ENCODE data around the gene MRE11.

Gene MRE11

DNA sequence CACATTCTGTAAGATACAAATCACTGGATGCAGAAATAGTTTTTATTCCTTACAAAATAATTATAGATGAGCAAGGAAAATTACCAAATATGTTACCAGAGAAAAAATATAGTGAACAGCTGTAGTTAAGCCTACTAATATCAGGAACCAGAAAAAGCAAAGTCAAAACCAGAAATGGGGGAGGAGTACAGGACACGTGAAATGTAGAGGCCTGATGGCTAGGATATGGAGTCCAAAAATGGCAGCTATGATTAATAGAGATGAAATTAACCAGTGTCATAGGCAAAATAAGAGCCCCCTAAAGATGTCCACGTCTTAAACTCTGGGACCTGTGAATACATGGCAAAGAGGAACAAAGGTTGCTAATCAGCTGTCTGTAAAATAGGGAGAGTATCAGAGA, 34.1 kb downstream of the MRE11 start:
- H3K4me3 Mint-ChIP-seq = no peak overlapping the region
- H3K27ac Mint-ChIP-seq = no peak overlapping the region
- H3K4me1 Mint-ChIP-seq = no peaks in the 10 kb centered on the region
- H3K9me3 Mint-ChIP-seq = no peaks in the 10 kb centered on the region
- no peak for ATAC-seq
- peaks cover 79% of the 10 kb centered on the region for H3K36me3 Mint-ChIP-seq
- H3K27me3 Mint-ChIP-seq = no peaks in the 10 kb centered on the region

DNA sequence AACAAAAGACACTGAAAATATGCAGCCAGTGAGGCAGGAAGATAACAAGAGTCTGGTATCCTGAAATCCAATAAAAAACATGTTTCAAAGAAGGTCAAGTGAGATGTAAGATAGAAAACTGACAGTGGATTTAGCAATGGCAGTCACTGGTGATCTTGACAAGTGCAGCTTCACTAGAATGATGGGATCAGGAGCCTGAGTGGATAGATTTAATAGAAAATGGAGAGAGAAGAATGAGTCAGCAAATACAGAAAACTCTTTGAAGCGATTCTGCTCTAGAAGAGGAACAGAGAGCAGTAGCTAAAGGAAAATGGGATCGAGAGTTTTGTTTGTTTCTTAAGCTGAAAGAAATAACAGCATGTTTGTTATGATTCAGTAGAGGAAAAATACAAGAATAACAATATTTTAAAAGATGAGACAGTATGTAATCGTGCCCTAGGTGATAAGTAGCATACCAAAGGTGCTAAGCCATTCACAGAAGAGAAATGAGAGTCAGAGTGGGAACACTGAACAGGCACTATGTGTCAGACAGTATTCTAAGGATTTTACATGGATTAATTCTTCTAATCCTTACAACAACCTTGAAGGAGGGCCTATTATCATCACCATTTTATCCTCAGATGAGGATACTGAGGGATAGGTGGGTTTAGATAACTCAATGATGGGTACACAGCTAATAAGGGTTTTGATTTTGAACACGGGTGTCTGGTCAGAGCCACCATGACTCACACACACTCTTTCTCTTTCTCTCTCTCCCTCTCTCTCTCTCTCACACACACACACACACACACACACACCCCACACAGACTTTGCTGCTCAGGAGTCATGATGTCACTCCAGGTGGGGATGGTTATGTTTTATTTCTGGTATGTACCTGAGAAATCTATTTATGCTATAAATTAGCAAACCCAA, 36.3 kb downstream of the MRE11 start:
- Mint-ChIP-seq H3K27me3 (no peaks in the 10 kb centered on the region), H3K4me1 (no peaks in the 10 kb centered on the region), H3K9me3 (no peaks in the 10 kb centered on the region), H3K36me3 (peaks cover 74% of the 10 kb centered on the region), H3K4me3 (no peak overlapping the region), H3K27ac (peak overlapping the region; percentile 9)
- no peak for ATAC-seq

DNA sequence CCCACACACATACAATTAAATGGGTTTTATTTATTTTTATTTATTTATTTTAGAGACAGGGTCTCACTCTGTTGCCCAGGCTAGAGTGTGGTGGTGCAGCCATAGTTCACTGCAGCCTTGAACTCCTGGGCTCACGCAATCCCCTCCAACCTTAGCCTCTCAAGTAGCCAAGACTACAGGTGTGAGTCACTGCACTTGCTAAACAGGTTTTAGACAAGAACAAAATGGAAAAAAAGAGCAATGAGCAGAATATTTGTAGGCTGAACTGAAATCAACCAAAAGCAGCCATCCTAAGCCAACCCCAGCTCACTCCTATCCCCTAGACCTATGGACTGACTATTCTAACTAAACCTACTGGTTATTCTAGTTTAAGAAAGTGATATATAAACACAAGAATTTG, 37.8 kb downstream of the MRE11 start:
- Mint-ChIP-seq H3K9me3 (no peaks in the 10 kb centered on the region), H3K27me3 (no peaks in the 10 kb centered on the region), H3K4me3 (no peak overlapping the region), H3K27ac (no peak overlapping the region), H3K36me3 (peaks cover 59% of the 10 kb centered on the region), H3K4me1 (no peaks in the 10 kb centered on the region)
- ATAC-seq = no peak

DNA sequence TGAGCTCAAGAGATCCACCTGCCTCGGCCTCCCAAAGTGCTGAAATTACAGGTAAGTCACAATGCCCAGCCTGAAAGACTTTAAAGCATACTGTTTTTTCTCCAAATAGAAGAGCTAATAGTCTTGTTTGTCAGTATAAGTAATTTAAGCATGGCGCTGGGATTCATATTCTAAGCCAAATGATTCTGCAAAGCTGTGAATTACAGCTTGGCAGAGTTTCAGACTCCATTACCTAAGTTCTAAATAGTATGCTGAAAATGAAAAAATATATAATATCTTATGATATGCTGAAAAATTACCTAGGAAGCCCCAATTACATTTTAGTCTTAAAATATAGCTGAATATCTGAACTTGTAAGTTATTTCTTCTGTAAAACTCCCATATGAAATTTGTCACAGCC, 39.3 kb downstream of the MRE11 start:
- Mint-ChIP-seq H3K9me3 (no peaks in the 10 kb centered on the region), H3K4me3 (no peak overlapping the region), H3K27ac (no peak overlapping the region), H3K4me1 (no peaks in the 10 kb centered on the region), H3K36me3 (peaks cover 51% of the 10 kb centered on the region), H3K27me3 (no peaks in the 10 kb centered on the region)
- ATAC-seq = no peak

DNA sequence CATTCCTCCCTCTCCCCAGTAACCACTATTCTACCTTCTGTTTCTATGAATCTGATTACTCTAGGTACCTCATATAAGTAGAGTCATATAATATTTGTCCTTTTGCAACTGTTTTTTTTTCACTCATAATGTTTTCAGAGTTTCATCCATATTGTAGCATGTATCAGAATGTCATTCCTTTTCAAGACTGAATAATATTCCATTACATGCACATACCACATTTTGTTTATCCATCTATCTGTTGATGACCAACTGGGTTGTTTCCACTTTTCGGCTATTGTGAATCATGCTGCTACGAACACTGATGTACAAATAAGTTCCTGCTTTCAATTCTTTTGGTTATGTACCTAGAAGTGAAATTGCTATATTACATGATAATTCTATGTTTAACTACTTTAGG, 40.7 kb downstream of the MRE11 start:
- Mint-ChIP-seq H3K4me3 (no peak overlapping the region), H3K27ac (no peak overlapping the region), H3K4me1 (no peaks in the 10 kb centered on the region), H3K9me3 (no peaks in the 10 kb centered on the region), H3K27me3 (no peaks in the 10 kb centered on the region), H3K36me3 (peaks cover 45% of the 10 kb centered on the region)
- no peak for ATAC-seq

DNA sequence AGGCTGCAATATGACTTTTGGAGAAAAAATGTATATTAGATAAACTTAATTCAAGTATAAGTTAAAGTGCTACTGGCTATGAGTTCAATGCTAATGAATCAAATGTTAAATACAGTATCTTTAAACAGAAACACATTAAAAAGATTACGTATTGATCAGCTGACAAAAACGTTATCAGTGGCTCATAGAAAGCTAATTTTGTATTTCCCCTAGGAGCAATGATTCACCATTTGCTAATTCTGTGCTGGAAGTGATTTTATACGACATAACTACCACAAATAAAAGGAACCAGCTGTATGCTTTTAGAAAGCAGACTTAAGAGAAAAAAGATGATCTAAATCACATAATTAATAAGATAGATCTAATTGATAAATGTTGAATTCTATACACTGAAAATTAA, 43.6 kb downstream of the MRE11 start:
- Mint-ChIP-seq H3K4me3 (no peak overlapping the region), H3K27me3 (no peaks in the 10 kb centered on the region), H3K4me1 (no peaks in the 10 kb centered on the region), H3K36me3 (peaks cover 41% of the 10 kb centered on the region), H3K27ac (no peak overlapping the region), H3K9me3 (no peaks in the 10 kb centered on the region)
- no peak for ATAC-seq

DNA sequence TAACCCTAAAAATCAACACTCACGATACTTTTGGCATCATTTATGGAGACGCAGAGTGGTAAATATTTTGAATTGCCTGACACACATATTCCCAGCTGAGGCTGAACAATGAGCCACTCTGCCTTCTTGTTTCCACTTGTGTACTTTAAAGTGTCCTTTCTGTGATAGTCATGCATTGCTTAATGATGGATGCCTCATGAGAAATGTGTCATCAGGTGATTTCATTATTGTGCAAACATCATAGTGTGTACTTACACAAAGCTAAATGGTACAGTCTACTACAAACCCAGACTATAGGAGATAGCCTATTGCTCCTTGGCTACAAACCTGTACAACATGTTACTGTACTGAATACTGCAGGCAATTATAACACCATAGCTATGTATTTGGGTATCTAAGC, 44.2 kb downstream of the MRE11 start:
- H3K4me1 Mint-ChIP-seq = no peaks in the 10 kb centered on the region
- no peaks in the 10 kb centered on the region for H3K27me3 Mint-ChIP-seq
- peaks cover 38% of the 10 kb centered on the region for H3K36me3 Mint-ChIP-seq
- no peak overlapping the region for H3K4me3 Mint-ChIP-seq
- no peaks in the 10 kb centered on the region for H3K9me3 Mint-ChIP-seq
- H3K27ac Mint-ChIP-seq = no peak overlapping the region
- no peak for ATAC-seq

DNA sequence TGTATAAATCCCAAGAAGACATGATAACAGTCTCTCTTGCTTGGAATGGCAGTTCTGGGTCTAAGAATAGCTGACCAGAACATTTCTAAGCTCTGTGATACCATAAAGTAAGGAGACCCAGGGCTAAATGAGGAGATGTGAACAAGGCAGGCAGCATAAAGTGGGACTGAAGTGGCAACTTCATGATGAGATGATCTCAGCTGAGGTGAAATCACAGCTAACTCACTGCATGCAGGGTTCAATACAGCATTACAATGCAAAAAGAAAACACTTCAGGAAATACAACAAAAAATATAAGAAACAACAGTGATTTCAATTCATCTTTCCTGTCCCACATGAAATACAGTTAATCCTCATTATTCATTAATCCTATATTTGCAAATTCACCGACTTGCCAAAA, 44.6 kb downstream of the MRE11 start:
- peaks cover 40% of the 10 kb centered on the region for H3K36me3 Mint-ChIP-seq
- no peak overlapping the region for H3K27ac Mint-ChIP-seq
- H3K4me1 Mint-ChIP-seq = no peaks in the 10 kb centered on the region
- H3K27me3 Mint-ChIP-seq = no peaks in the 10 kb centered on the region
- H3K9me3 Mint-ChIP-seq = no peaks in the 10 kb centered on the region
- ATAC-seq = no peak
- H3K4me3 Mint-ChIP-seq = no peak overlapping the region

DNA sequence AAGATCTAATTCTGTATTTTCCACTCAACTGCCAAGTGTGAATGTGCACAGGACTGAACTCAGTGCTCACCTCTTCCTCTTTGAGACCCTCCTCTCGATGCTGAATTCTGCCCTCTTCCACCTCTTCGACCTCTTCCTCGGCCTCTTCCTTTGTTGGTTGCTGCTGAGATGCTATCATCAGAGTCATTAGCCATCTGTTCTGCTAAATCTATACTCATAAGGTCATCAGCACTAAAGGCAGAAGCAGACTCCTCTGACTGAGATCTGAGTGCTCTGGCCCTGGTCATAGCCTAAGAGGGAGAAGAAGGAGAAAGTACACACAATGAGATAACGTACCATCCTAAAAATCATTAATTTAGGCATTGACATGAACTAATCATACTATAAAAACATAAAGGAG, 46.5 kb downstream of the MRE11 start:
- Mint-ChIP-seq H3K36me3 (peaks cover 45% of the 10 kb centered on the region), H3K4me1 (no peaks in the 10 kb centered on the region)

DNA sequence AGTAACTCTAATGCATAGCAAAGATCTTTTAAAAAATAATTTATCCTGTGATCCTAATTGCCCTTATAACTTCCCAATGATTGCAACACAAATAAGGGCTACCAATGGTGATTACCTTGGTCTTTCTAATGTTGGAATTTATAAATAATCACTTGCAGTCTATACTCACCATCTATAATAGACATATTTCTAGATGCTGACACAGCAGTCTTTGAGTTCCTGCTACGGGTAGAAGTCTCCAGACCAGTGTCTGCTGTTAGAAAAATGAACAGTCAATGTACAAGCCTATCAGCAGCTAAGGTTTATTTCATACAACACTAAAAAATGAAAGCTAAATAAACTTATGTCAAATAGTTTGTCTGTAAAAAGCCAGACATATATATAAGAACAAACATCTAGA, 48.0 kb downstream of the MRE11 start:
- no peak for ATAC-seq
- H3K4me3 Mint-ChIP-seq = no peak overlapping the region
- no peaks in the 10 kb centered on the region for H3K27me3 Mint-ChIP-seq
- H3K36me3 Mint-ChIP-seq = peaks cover 60% of the 10 kb centered on the region
- no peak overlapping the region for H3K27ac Mint-ChIP-seq
- H3K9me3 Mint-ChIP-seq = no peaks in the 10 kb centered on the region
- no peaks in the 10 kb centered on the region for H3K4me1 Mint-ChIP-seq

More for the DNA sequence above, 46.5 kb downstream of the MRE11 start:
- Mint-ChIP-seq H3K4me3 (no peak overlapping the region), H3K9me3 (no peaks in the 10 kb centered on the region), H3K27me3 (no peaks in the 10 kb centered on the region), H3K27ac (no peak overlapping the region)
- ATAC-seq = no peak

DNA sequence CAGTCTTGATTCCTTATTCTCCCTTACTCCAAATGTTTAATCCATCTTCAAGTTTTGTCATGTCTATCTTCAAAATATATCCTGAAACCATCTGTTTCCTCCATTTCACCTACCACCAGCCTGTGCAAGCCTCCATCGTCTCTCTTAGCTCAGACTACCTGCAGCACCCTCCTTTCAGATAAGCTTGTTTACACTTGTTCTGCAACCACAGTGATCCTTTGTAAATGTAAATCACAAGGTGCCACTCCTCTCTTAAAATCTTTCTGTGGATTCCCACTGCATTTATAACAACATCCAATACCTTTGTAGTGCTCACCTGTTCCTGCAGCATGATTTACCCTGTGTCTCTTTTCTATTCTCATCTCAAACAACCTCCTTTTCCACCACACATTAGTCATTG, 60.6 kb downstream of the MRE11 start:
- Mint-ChIP-seq H3K27ac (no peak overlapping the region), H3K27me3 (no peaks in the 10 kb centered on the region), H3K4me3 (no peak overlapping the region), H3K9me3 (no peaks in the 10 kb centered on the region), H3K36me3 (peaks cover 84% of the 10 kb centered on the region), H3K4me1 (peaks cover 1% of the 10 kb centered on the region)
- no peak for ATAC-seq

DNA sequence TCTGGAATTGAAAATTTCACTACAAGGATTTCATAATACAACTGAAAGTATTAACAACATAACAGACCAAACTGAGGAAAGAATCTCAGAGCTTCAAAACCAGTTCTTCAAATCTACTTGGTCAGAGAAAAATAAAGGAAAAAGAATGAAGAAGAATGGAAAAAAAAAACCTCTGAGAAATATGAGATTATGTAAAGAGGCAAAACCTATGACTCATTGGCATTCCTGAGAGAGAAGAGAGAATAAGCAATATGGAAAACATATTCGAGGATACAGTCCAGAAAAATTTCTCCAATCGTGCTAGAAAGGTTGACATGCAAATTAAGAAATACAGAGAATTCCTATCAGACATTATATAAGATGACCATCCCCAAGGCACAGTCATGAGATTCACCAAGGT, 69.0 kb downstream of the MRE11 start:
- H3K4me3 Mint-ChIP-seq = no peak overlapping the region
- no peak overlapping the region for H3K27ac Mint-ChIP-seq
- H3K27me3 Mint-ChIP-seq = no peaks in the 10 kb centered on the region
- no peak for ATAC-seq
- H3K36me3 Mint-ChIP-seq = peaks cover 81% of the 10 kb centered on the region
- no peaks in the 10 kb centered on the region for H3K9me3 Mint-ChIP-seq
- H3K4me1 Mint-ChIP-seq = peaks cover 17% of the 10 kb centered on the region

DNA sequence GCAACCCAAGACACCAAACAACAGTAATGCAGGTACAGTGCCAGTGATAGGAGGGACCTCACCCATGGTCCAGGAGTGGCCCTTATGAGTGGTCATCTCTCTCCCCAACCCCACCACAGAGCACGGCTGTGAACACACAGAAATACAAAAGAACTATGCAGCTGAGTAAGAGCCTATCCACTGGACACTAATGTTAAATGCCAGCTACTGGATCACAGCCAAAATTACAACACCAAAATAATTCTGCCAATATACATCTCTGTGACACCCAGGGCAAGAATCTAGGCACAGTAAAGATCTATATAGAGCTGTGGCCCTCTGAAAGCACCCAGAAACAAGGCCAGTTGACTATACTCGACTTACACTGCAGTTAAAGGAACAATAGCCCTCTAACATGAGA, 69.6 kb downstream of the MRE11 start:
- H3K4me1 Mint-ChIP-seq = peaks cover 17% of the 10 kb centered on the region
- no peak overlapping the region for H3K4me3 Mint-ChIP-seq
- H3K27me3 Mint-ChIP-seq = no peaks in the 10 kb centered on the region
- ATAC-seq = no peak
- H3K9me3 Mint-ChIP-seq = no peaks in the 10 kb centered on the region
- no peak overlapping the region for H3K27ac Mint-ChIP-seq
- H3K36me3 Mint-ChIP-seq = peaks cover 79% of the 10 kb centered on the region

DNA sequence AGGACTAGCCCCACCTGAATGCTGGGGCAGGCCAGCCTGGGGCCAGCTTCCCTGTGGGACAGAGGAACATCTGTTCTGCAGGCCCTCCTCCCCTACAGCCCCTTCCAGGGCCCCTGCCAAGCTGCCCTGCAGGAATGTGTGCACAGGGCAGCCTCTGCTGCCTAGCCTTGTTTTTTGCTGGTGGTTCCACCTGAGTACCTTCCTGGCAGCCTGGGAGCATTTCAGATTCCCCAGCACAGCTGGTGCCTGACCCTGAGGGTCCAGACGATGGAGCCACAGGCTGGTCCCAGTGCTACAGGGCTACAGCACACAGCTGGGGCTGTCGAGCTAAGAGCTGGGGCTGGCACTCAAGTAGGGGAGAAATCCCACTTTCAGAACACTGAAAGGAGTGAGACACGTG, 70.1 kb downstream of the MRE11 start:
- Mint-ChIP-seq H3K27ac (no peak overlapping the region), H3K36me3 (peaks cover 78% of the 10 kb centered on the region)
- ATAC-seq = no peak

DNA sequence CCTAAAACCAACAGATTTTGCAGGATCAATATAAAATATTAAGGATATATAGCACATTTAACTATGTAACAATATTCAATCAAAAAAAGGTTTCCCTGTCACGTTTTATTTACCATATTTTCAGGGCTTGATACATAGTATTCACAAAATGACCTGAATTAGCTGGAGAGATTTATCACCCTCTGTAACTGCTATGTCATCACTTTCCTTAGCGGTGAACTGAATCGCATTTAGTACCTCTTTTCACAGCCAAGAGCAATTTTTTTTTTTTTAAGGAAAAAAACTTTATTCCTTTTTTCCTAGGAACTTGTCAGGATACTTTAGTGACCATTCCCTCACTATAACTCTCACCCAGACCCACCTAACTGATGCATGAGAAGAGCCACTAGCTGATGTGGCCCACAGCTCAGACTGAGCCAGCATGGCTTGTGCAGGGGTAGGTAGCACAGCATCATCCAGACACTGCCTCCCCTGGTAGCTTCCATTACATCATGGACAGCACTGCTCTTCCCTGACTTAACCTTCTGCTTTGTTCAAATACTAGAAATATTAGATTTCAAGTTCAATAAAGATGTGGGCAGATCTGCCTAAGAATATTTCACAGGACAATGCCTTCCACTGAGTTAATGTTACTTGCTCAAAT, 75.4 kb downstream of the MRE11 start:
- H3K36me3 Mint-ChIP-seq = peaks cover 54% of the 10 kb centered on the region
- ATAC-seq = no peak
- H3K27me3 Mint-ChIP-seq = no peaks in the 10 kb centered on the region
- H3K27ac Mint-ChIP-seq = no peak overlapping the region
- no peaks in the 10 kb centered on the region for H3K9me3 Mint-ChIP-seq
- no peak overlapping the region for H3K4me3 Mint-ChIP-seq
- no peaks in the 10 kb centered on the region for H3K4me1 Mint-ChIP-seq

More for the DNA sequence above, 70.1 kb downstream of the MRE11 start:
- no peaks in the 10 kb centered on the region for H3K9me3 Mint-ChIP-seq
- H3K4me1 Mint-ChIP-seq = peaks cover 17% of the 10 kb centered on the region
- H3K4me3 Mint-ChIP-seq = no peak overlapping the region
- H3K27me3 Mint-ChIP-seq = no peaks in the 10 kb centered on the region

DNA sequence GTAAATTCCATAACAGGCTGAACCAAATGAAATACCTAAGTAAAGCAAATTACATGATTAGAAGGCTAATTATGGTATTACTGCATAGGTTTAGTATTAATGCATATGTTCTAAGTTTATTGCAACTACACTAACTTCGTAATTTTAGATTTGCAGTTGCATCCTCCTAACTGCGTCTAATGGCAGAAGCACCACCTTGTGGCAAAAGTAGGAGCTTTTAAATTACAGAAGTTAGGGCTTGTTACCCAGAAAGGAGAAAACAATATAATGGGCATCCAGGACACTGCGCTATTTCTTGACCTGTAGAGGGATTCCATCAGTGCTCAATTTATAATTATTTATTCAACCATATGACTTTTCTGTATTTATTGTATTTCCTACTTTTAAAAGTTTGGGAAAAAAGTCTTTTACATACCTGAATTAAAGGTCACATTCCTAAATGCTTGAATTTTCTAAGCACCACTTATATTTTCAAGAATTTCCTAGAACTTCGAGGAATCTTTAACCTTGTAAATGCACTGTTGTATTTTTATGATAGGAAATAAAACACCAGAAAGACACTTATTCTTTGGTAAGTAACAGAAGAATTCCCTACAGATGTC, 76.2 kb downstream of the MRE11 start:
- no peak overlapping the region for H3K27ac Mint-ChIP-seq
- no peaks in the 10 kb centered on the region for H3K9me3 Mint-ChIP-seq
- no peaks in the 10 kb centered on the region for H3K4me1 Mint-ChIP-seq
- H3K4me3 Mint-ChIP-seq = no peak overlapping the region
- no peaks in the 10 kb centered on the region for H3K27me3 Mint-ChIP-seq
- no peak for ATAC-seq
- peaks cover 52% of the 10 kb centered on the region for H3K36me3 Mint-ChIP-seq
